OCI-LY1 (cell line): ENCODE data around the gene PRG3.

Experiments used
- H2AFZ ChIP-seq: fragments of 200-600 bp; sonication (generic), shearing (Covaris generic); 2 replicates; pipeline ENCODE4 v1.6.0; 2014; ENCODE audit warnings: antibody characterized with exemption, mild to moderate bottlenecking, low read length
- H3F3A ChIP-seq: fragments of 200-600 bp; sonication (generic), shearing (Covaris generic); 2 replicates; pipeline ENCODE4 v1.6.0; 2014; ENCODE audit warnings: mild to moderate bottlenecking, antibody characterized with exemption, low read length, moderate library complexity; ENCODE audit not compliant: insufficient read depth
- H3K27ac ChIP-seq: fragments of 200-600 bp; sonication (generic); 2 replicates; pipeline ENCODE4 v1.5.1; 2014; ENCODE audit warnings: low read length, mixed run types, mild to moderate bottlenecking, low read depth; ENCODE audit not compliant: poor library complexity, severe bottlenecking
- H3K27me3 ChIP-seq: fragments of 200-600 bp; sonication (generic); 2 replicates; pipeline ENCODE4 v1.6.0; 2014; ENCODE audit warnings: antibody characterized with exemption, mild to moderate bottlenecking, low read length, moderate library complexity; ENCODE audit not compliant: insufficient read depth
- H3K36me3 ChIP-seq: fragments of 200-600 bp; sonication (generic); 2 replicates; pipeline ENCODE4 v1.6.1; 2014; ENCODE audit warnings: mild to moderate bottlenecking, antibody characterized with exemption, low read length, moderate library complexity, mixed read lengths; ENCODE audit not compliant: insufficient read depth
- H3K4me1 ChIP-seq: fragments of 200-600 bp; sonication (generic); 2 replicates; pipeline ENCODE4 v1.5.1; 2014; ENCODE audit warnings: mild to moderate bottlenecking, low read length, moderate library complexity; ENCODE audit not compliant: insufficient read depth, severe bottlenecking
- H3K4me2 ChIP-seq: fragments of 200-600 bp; sonication (generic), shearing (Covaris generic); 2 replicates; pipeline ENCODE4 v1.6.1; 2014; ENCODE audit warnings: low read length
- H3K4me3 ChIP-seq: fragments of 200-600 bp; sonication (generic); 2 replicates; pipeline ENCODE4 v1.5.1; 2014; ENCODE audit warnings: low read length, low read depth, mild to moderate bottlenecking, mixed read lengths; ENCODE audit not compliant: poor library complexity, severe bottlenecking
- H3K79me2 ChIP-seq: fragments of 200-600 bp; shearing (Covaris generic); 2 replicates; pipeline ENCODE4 v1.6.1; 2016; ENCODE audit warnings: mixed run types, low read length, mixed read lengths; ENCODE audit not compliant: insufficient read depth
- H3K9ac ChIP-seq: fragments of 200-600 bp; sonication (generic), shearing (Covaris generic); 2 replicates; pipeline ENCODE4 v1.6.1; 2014; ENCODE audit warnings: mild to moderate bottlenecking, low read length, mixed read lengths
- H3K9me2 ChIP-seq: fragments of 200-600 bp; sonication (generic), shearing (Covaris generic); 2 replicates; pipeline ENCODE4 v1.6.1; 2014; ENCODE audit warnings: low read depth, mild to moderate bottlenecking, low read length, mixed read lengths
- H3K9me3 ChIP-seq: fragments of 200-600 bp; shearing (Covaris generic); 2 replicates; pipeline ENCODE4 v1.6.1; 2014; ENCODE audit warnings: low read length, mixed read lengths
- H4K20me1 ChIP-seq: fragments of 200-600 bp; sonication (generic), shearing (Covaris generic); 2 replicates; pipeline ENCODE4 v1.6.0; 2016; ENCODE audit warnings: mild to moderate bottlenecking, low read length; ENCODE audit not compliant: insufficient read depth
- CTCF ChIP-seq: fragments of 200-600 bp; sonication (generic), shearing (Covaris generic); IDR thresholded peaks from 2 replicates; pipeline ENCODE4 v1.5.1; 2017; ENCODE audit warnings: mild to moderate bottlenecking, antibody characterized with exemption, low read length, moderate library complexity, mixed read lengths
- EZH2 ChIP-seq: fragments of 200-600 bp; sonication (generic), shearing (Covaris generic); IDR thresholded peaks from 2 replicates; pipeline ENCODE4 v1.8.0; 2017; ENCODE audit warnings: borderline replicate concordance, mixed run types, mild to moderate bottlenecking, antibody characterized with exemption, low read length, moderate library complexity, mixed read lengths

PRG3 gene

GRCh38 chr11:57327721-57328120 lies 53.2 kb downstream of the PRG3 start:
- Histone ChIP-seq H4K20me1 (no peaks in the 10 kb centered on the region), H3F3A (0 out of 2 replicates have a peak, but pooled peaks cover 4% of the 10 kb centered on the region), H3K4me2 (no peak overlapping the region), H3K4me3 (no peak overlapping the region), H3K4me1 (peaks cover 31% of the 10 kb centered on the region), H3K36me3 (peaks cover 74% of the 10 kb centered on the region), H3K27ac (no peak overlapping the region), H3K27me3 (no peaks in the 10 kb centered on the region), H2AFZ (no peak overlapping the region), H3K9me2 (no peaks in the 10 kb centered on the region), H3K79me2 (no peaks in the 10 kb centered on the region), H3K9ac (no peak overlapping the region), H3K9me3 (no peaks in the 10 kb centered on the region)
- no peak for TF ChIP-seq CTCF
- no peak for TF ChIP-seq EZH2
